CD4-positive, alpha-beta T cell treated with Interleukin-6 at 100 ng/mL for 8 hours (primary cell): ENCODE measurements around the gene PHACTR1.
"Not testable (repeated sequence)": the region's sequence is repeated elsewhere in the genome, so short reads cannot be mapped to it uniquely, and the experiment has no call there.

Source experiments
- DNase-seq: peaks from one replicate; pipeline ENCODE4 v3.0.0-alpha.2; 2020; ENCODE audit warnings: mixed read lengths, low spot score

PHACTR1 gene

GRCh38 chr6:12749531-12750379, 33.2 kb downstream of the PHACTR1 start:
- no peak for DNase-seq

DNA sequence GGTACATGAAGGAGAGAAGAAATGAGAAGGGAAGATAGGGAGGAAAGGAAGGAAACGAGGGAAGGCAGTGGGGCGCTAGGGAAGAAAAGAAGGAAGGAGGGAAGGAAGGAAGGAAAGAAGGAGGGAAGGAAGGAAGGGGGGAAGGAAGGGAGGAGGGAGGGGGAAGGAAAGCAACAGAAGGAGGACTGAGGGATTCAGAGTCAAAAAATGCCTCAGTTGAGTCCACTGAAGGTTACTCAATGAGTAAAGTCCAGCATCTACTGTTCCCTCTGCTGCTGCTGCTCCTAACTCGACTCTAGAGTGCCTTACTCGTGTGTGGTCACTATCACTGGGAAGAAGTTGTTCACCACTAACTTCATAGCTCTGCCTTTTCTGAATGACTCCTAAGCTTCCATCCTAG, 33.8 kb downstream of the PHACTR1 start:
- no peak for DNase-seq

DNA sequence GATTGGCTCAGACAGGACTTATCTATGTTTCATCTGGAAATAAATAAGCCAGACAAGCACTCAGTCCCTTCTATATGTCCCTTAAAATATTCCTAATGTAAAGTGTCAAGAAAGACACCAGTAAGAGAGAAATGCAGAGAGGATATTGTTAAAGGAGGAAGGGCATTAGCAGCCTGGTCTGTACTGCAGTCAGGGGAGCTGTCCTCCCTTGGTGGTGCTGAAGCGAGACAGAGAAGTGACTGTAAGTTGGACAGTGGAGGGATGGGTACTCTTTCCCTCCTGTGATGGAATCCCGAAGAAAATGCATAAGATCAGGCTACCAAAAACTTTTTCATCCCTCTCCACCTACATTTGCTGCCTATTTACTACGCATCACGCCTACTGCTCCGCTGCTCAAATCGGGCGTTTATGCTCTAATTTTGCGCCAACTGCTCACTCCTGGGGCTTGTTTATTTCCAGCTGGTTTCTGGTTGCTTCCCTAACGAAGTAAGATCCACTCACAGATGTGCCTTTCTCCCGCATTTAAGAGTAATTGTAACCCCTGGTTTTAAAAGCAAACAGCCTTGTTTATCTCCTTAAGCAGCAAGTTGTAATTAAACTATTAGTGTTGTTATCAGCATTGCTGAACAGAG, 35.2 kb downstream of the PHACTR1 start:
- DNase-seq: no peak

DNA sequence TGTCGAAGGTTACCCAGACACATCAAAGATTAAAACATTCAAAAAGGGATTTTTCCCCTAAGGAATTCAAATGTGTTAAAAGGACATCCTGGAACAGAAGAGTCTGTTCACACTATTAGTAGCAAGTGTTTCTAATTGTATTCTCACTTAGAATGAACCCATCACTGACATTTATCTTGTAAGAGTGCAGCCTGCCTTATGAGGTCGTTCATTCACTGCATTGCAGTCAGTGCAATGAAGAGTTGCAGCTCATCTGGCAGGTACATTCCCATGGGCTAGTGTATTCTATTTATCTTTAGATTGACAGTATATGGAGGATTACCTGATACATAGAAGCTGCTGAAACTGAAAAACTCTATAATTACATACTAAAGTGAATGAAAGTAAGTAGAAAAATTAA, 36.5 kb downstream of the PHACTR1 start:
- no peak for DNase-seq

GRCh38 chr6:12760226-12760625, 43.7 kb downstream of the PHACTR1 start:
- no peak for DNase-seq

GRCh38 chr6:12760911-12761310, 44.3 kb downstream of the PHACTR1 start:
- DNase-seq: no peak

- DNase-seq: no peak
These were observed 45.0 kb downstream of the PHACTR1 start for GRCh38 chr6:12761376-12762115.

DNA sequence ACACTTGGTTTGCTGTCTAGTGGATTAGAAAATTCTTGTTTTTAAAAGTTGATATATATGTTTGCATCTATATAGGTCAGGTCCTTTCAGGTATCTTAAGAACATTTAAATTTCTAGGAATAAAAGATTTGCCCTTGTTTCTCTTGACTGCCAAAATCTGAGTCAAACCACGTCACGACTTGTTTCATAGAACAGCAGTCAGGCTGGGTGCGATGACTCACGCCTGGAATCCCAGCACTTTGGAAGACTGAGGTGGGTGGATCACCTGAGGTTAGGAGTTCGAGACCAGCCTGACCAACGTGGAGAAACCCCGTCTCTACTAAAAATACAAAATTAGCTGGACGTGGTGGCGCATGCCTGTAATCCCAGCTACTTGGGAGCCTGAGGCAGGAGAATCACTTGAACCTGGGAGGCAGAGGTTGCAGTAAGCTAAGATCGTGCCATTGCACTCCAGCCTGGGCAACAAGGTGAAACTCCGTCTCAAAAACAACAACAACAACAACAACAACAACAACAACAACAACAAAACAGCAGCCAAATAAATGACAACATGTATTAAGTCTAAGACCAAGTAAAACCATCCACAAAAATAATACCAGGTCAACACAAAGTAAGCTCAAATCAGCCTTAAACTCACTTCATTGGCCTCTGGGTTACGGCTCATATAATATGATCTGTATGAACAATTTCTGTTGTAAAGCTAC, 46.3 kb downstream of the PHACTR1 start:
- DNase-seq: not testable (repeated sequence)

DNA sequence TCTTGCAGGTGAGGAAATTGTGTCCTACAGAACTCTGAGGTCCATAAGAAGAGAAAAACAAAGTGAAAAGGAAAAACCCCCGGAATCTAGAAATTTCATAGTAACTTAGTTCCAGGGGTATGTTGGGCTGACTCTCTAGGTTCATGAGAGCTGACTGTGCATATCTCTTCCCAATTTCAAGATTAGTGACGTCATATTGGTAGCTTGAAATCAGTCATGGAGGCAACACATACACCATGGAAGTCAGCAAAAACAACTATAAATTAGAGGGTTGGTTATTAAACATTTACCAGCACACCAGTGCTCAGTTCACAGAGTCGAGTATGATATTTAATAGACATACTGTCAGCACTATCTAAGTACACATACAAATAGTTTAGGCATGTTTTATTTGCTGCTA, 49.8 kb downstream of the PHACTR1 start:
- DNase-seq: no peak

GRCh38 chr6:12767016-12767415, 50.4 kb downstream of the PHACTR1 start:
- no peak for DNase-seq

GRCh38 chr6:12769556-12770256, 53.1 kb downstream of the PHACTR1 start:
- DNase-seq: no peak

DNA sequence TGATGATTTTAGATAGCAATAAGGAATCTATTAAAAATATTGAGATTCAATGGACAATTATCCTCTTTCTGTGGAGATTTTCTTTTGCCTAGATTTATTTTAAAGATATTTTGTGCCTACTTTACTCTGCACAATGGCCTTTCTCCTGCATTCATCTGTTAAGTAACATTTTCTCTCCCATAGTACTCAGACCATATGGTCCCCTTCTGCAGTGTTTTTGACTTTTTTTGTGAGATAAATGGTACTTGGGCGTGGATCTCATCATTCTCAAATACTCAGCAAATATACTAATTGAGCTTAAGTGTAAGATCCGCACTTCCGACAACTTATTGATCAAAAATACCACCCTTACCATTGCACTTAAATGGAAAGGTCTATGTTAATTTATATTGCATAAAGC, 55.8 kb downstream of the PHACTR1 start:
- no peak for DNase-seq

- DNase-seq: no peak
These were observed 59.7 kb downstream of the PHACTR1 start for GRCh38 chr6:12776291-12776690.

GRCh38 chr6:12779772-12780171, 63.2 kb downstream of the PHACTR1 start:
- no peak for DNase-seq

- DNase-seq: no peak
These were observed 65.6 kb downstream of the PHACTR1 start for GRCh38 chr6:12782136-12782535.

GRCh38 chr6:12785301-12785700, 68.7 kb downstream of the PHACTR1 start:
- DNase-seq: no peak

DNA sequence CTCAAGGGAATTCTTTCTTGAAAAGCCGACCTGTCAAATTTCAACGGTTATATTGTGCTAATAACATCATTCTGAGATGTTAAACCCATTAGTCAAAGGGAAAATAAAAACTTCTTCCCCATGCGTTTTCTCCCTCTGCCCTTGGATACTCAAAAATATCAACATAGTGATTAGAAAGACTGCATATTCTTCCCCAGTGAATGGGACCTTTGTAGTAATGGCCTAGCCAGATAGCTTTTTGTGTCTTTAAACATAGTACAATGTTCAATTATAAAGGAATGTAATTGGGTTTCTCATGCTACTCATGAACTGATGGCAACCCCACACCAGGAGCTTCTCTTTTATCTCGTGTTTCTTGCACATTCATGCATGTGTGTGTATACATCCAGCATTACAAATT, 69.4 kb downstream of the PHACTR1 start:
- DNase-seq: no peak

GRCh38 chr6:12791371-12791770, 74.8 kb downstream of the PHACTR1 start:
- DNase-seq: no peak

GRCh38 chr6:12798326-12798725, 81.8 kb downstream of the PHACTR1 start:
- DNase-seq: no peak

DNA sequence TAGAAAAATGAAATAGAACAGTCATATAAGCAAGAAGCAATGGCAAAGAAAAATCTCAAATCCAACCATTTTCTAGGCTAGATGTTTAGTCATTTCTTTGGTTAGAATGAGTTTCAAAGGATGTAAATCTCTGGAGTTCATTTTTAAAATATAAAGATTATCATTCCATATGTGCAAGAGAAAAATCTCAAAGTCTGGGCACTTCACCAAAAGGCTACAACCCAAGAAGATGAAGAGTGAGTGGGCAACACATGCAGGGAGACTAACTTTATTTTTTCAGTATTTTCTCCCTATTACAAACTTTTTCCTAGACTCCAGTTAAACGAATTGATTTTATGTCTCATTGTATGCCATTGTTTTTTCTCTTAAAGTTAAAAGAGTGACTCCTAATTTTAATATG, 83.6 kb downstream of the PHACTR1 start:
- no peak for DNase-seq

- DNase-seq: no peak
These were observed 84.6 kb downstream of the PHACTR1 start for GRCh38 chr6:12801141-12801540.

DNA sequence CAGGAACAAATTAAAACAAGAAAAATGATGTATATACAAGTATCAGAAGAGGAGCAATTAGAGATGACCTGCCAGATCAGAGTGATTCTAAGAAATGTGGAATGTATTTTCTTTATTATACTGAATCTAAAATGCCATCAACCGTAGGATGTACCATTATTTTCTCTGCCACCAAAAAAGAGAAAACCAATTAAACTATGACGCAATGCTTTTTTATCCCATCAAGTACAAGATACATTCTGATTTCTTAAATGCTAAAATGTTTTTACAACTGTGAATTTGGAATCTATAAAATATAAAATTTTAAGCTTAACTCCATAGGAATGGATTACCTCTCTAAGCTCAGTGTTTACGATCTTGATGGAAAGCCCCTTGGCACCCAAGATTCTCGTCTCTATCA, 85.9 kb downstream of the PHACTR1 start:
- DNase-seq: no peak
